ENCODE measurements around the gene DOC2A.

DNA sequence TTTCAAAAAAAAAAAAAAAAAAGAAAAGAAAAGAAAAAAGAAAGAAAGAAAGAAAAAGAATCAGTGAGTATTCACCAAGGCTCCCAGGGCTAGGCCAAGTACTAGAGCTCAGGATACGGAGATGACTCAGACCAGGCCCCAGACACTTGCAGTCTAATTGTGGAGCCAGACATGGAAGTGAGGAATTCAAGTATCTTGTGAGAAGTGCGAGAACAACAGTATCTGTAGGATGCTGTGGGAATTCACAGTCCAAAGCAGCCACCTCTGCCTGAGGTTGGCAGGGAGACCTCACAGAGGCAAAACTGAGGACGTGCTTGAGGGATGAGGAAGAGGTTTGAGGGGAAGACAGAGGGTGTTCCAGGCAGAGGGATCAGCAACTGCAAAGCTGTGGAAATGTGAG is 40.7 kb upstream of the DOC2A start:
- TF ChIP-seq POLR2A (IDR thresholded peaks at IDR 0.05; ENCODE audit: low read depth, low read length) (no peak), POLR2AphosphoS5 (IDR thresholded peaks at IDR 0.05; ENCODE audit: low read depth, low read length) (no peak)

All from GM12892 (cell line).